K562 (cell line): ENCODE results near the gene NTM. TPM values are rescaled to one million over a fixed set of nuclear protein-coding genes. Genes with fewer than 3 reads are reported as not detected.

Experiments
- ATAC-seq: fragments of 200-7000 bp; cut with Tn5 transposase; 3 replicates; pipeline ENCODE4 v1.9.1; 2020; ENCODE audit warnings: moderate library complexity
- BruUV-seq: library from RNA; stranded (reverse); fragments of 400-500 nt; replicated peaks from 2 replicates; lab custom pipeline; 2021; lab: Mats Ljungman, UMichigan
- CTCF ChIA-PET: fragments of 300-600 bp; formaldehyde crosslinking; extraction: SDS; loops from one replicate; lab custom pipeline; 2021; ENCODE audit warnings: low intra/inter-chr PET ratio; lab: Yijun Ruan, JAX
- POLR2A ChIA-PET: fragments of 300-600, 350-650 bp; sonication (Branson Sonifier 250); formaldehyde crosslinking; extraction: SDS; loops from one replicate; lab custom pipeline; 2021; ENCODE audit warnings: antibody characterized with exemption, inconsistent platforms; lab: Yijun Ruan, JAX
- DNase-seq, 4 experiments: peaks; one replicate each; pipeline versions ENCODE4 v3.0.0 to v3.0.0-alpha.2; 2011 to 2018; ENCODE audit warnings: low spot score in 3 of 4, mixed read lengths in 3 of 4; ENCODE audit errors: extremely low read depth in 1 of 4
- FAIRE-seq: peaks from 2 replicates; lab custom pipeline; 2011; peaks lifted over from hg19 to GRCh38; lab: Jason Lieb, UNC
- H2AFZ ChIP-seq: 2 replicates; pipeline ENCODE4 v1.6.0; 2011; ENCODE audit warnings: low read depth, low read length, control low read depth, inconsistent platforms
- H3K27ac ChIP-seq: fragments of 200-600 bp; 3 replicates; pipeline ENCODE4 v1.8.0; 2011; ENCODE audit warnings: low read depth, mild to moderate bottlenecking, control low read depth, inconsistent platforms, low read length, moderate library complexity, mixed read lengths; ENCODE audit errors: extremely low read depth
- H3K27me3 ChIP-seq, 2 experiments: fragments of 300-600 bp in 1 of 2; 2 replicates in 1 of 2; 3 replicates in 1 of 2; pipeline versions ENCODE4 v1.6.0 to v1.8.0; 2011; ENCODE audit warnings: inconsistent platforms in 2 of 2, low read length in 2 of 2, mild to moderate bottlenecking in 1 of 2, mixed read lengths in 1 of 2, moderate library complexity in 1 of 2; ENCODE audit not compliant: control insufficient read depth in 2 of 2, insufficient read depth in 2 of 2
- H3K36me3 ChIP-seq: fragments of 300-600 bp; 3 replicates; pipeline ENCODE4 v1.8.0; 2011; ENCODE audit warnings: mild to moderate bottlenecking, low read length, inconsistent platforms; ENCODE audit not compliant: control insufficient read depth, insufficient read depth
- H3K4me1 ChIP-seq, 2 experiments: fragments of 200-600 bp in 1 of 2; replicated peaks in 1 of 2; 2 replicates in 1 of 2; 3 replicates in 1 of 2; pipeline versions ENCODE4 v1.5.1 to v1.8.0; 2011; ENCODE audit warnings: inconsistent platforms in 2 of 2, low read length in 2 of 2, mild to moderate bottlenecking in 1 of 2, mixed read lengths in 1 of 2, moderate library complexity in 1 of 2; ENCODE audit not compliant: control insufficient read depth in 2 of 2, insufficient read depth in 2 of 2
- H3K4me2 ChIP-seq: 2 replicates; pipeline ENCODE4 v1.6.1; 2011; ENCODE audit warnings: low read length, control low read depth, inconsistent platforms, mixed read lengths; ENCODE audit not compliant: insufficient read depth
- H3K4me3 ChIP-seq: fragments of 200-600 bp; sonication (generic), shearing (Covaris generic); 2 replicates; pipeline ENCODE4 v1.5.1; 2016; ENCODE audit warnings: control low read depth, inconsistent platforms
- H3K79me2 ChIP-seq: fragments of 200-600 bp; 3 replicates; pipeline ENCODE4 v1.8.0; 2011; ENCODE audit warnings: low read length, inconsistent platforms; ENCODE audit not compliant: control insufficient read depth, insufficient read depth
- H3K9ac ChIP-seq, 2 experiments: 2 replicates each; pipeline versions ENCODE4 v1.6.0 to v1.6.1; 2011; ENCODE audit warnings: low read depth in 2 of 2, low read length in 2 of 2, control low read depth in 1 of 2, inconsistent platforms in 1 of 2, mild to moderate bottlenecking in 1 of 2, mixed read lengths in 1 of 2; ENCODE audit not compliant: insufficient read depth in 1 of 2
- H3K9me1 ChIP-seq: one replicate; pipeline ENCODE4 v1.6.0; 2011; ENCODE audit warnings: inconsistent platforms, mild to moderate bottlenecking, low read length, moderate library complexity; ENCODE audit not compliant: control insufficient read depth, insufficient read depth
- H3K9me3 ChIP-seq: replicated peaks from 2 replicates; pipeline ENCODE4 v1.5.1; 2011; ENCODE audit warnings: low read depth, low read length, inconsistent platforms; ENCODE audit not compliant: control insufficient read depth, insufficient read depth
- H4K20me1 ChIP-seq: replicated peaks from 2 replicates; pipeline ENCODE4 v1.6.1; 2011; ENCODE audit warnings: low read length, inconsistent platforms, mixed read lengths; ENCODE audit not compliant: control insufficient read depth, insufficient read depth
- JUN ChIP-seq, 2 experiments: sonication (generic) in 1 of 2; formaldehyde crosslinking in 1 of 2; IDR thresholded peaks; 2 replicates each; pipeline versions ENCODE4 v1.6.1 to v1.8.0; 2012 to 2022; ENCODE audit warnings: borderline replicate concordance in 2 of 2, mild to moderate bottlenecking in 2 of 2, improper control_type of control experiment in 1 of 2, low read depth in 1 of 2, low read length in 1 of 2, missing genetic modification reagents in 1 of 2
- LARP7 ChIP-seq: fragments of 450-650 bp; IDR thresholded peaks from 2 replicates; pipeline ENCODE4 v1.6.1; 2016
- NR2C2 ChIP-seq, 2 experiments: fragments of 200-800 bp in 1 of 2; sonication (Bioruptor generic) in 1 of 2; sonication (generic) in 1 of 2; formaldehyde crosslinking in 1 of 2; IDR thresholded peaks; 2 replicates each; pipeline versions ENCODE4 v1.6.1 to v1.8.0; 2016 to 2022; ENCODE audit warnings: mild to moderate bottlenecking in 1 of 2, missing compliant biosample characterization in 1 of 2, missing genetic modification characterization in 1 of 2, missing genetic modification reagents in 1 of 2
- POLR2A ChIP-seq: fragments of 450-650 bp; conservative IDR thresholded peaks from 2 replicates; pipeline ENCODE4 v1.6.1; 2016
- RBM15 ChIP-seq: fragments of 200-400 bp; formaldehyde crosslinking; IDR thresholded peaks from 2 replicates; pipeline ENCODE4 v1.6.1; 2018; ENCODE audit warnings: mild to moderate bottlenecking, low read length, moderate library complexity; ENCODE audit not compliant: insufficient read depth
- ZNF696 ChIP-seq: fragments of 250-450 bp; sonication (Bioruptor Pico); conservative IDR thresholded peaks from 2 replicates; pipeline ENCODE4 v1.4.0; 2020; ENCODE audit warnings: mild to moderate bottlenecking, moderate library complexity
- WGBS: fragments of 100-300 bp; shearing (Covaris generic); methylation state at CpG from one replicate; pipeline ENCODE4 v1.1.6; 2016; ENCODE audit warnings: low coverage, mixed read lengths; ENCODE audit not compliant: insufficient coverage; ENCODE audit errors: missing lambda C conversion rate; 5-methylcytosine and 5-hydroxymethylcytosine counted together
- in situ Hi-C: fragments of 300-500 bp; cut with MboI; formaldehyde crosslinking; loops from 4 replicates; pipeline ENCODE4 v1.15.0; 2018; ENCODE audit warnings: inconsistent platforms, mixed read lengths
- intact Hi-C: fragments of 100-400 bp; cut with micrococcal nuclease; formaldehyde crosslinking; loops from 2 replicates; pipeline ENCODE4 v1.14.2; 2022
- polyA plus RNA-seq, 8 experiments: library from polyadenylated mRNA; depleted of rRNA in 4 of 8; stranded (reverse) in 5 of 8; unstranded in 3 of 8; fragments of >200 nt; fragmentation: Nextera tagmentation in 2 of 8; fragmentation: Illumina TruSeq in 1 of 8; extraction: Ambion mirVana in 2 of 8; extraction: Trizol in 1 of 8; gene quantifications; 2 replicates each; pipeline versions ENCODE4 v1.2.1 to v1.2.3, GENCODE V29; 2011 to 2014; ENCODE audit warnings: inconsistent platforms in 1 of 8, missing spikeins in 1 of 8
- total RNA-seq, 7 experiments: library from RNA; depleted of rRNA in 6 of 7; stranded (reverse); fragments of >200 nt in 6 of 7; fragmentation: Illumina TruSeq in 2 of 7; extraction: Trizol in 2 of 7; gene quantifications; 2 replicates each; pipeline versions ENCODE4 v1.2.1 to v1.2.3, GENCODE V29; 2011 to 2021; ENCODE audit warnings: low replicate concordance in 1 of 7
- TF ChIP-seq, protein P1 (sequence below): fragments of 250-450 bp; sonication (Bioruptor Pico); IDR thresholded peaks from 2 replicates; pipeline ENCODE4 v1.5.0; 2020; ENCODE audit warnings: mild to moderate bottlenecking
- TF ChIP-seq, protein P2 (sequence below), 3 experiments: fragments of 200-800 bp in 1 of 3; fragments of 250-450 bp in 1 of 3; fragments of 450-650 bp in 1 of 3; sonication (Bioruptor Pico) in 1 of 3; sonication (Bioruptor generic) in 1 of 3; formaldehyde crosslinking in 1 of 3; IDR thresholded peaks; 2 replicates each; pipeline versions ENCODE4 v1.6.1 to v1.8.0; 2016 to 2022; ENCODE audit warnings: mild to moderate bottlenecking in 2 of 3, missing genetic modification characterization in 2 of 3, missing compliant biosample characterization in 1 of 3, moderate library complexity in 1 of 3

Gene NTM
- total and polyA plus RNA-seq, 9 of the 15 experiments (the other 6 are each of a cell fraction or from before 2014, with no cell fraction given), result not detected

DNA sequence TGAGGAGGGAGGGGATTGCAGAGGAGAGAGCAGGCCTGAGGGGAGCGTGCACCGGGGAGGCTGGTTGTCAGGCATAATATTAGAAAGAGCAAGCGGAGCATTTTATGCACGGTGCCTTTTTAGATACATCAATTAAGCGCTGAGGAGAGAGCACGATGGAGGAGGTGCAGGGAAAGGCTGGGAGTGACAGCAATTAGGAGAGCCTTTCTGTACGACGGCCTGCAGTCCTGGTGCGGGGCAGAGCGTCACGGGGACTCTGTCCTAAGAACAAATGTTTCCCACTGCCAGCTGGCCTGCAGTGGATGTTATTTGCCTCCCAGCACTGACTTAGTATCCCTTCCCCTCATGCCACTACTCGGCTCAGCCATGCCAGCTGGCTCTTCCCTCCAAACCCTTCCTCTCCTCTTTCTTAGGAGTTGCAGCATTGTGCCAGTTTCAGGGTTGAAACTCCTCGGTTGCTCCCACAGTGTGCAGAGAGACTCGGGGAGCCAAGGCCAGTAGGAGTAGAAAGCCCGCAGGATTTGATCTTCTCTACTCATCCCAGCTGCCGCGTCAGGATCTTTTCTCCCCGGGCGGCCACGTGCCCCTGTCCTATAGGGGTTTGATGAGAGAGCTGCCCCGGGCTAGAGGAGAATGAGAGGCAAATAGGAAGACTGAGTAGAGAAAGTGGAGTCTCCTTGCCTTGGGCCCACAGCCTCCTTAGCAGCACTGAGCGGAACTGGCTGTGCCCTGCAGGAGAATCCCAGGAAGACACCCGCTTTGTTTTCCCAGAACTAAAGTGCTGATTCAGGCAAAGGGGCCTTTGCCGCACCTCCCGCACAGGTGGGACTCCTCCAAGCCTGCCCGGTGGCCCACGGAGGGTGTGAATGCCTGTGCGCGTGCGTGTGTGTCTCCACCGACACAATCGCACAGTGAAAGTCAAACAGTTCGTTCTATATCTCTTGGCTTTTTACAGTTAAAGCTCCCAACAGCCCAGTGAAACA lies 875.3 kb downstream of the NTM start:
- no peak for ATAC-seq
- no peak overlapping the region for H3K4me3 ChIP-seq
- no peak overlapping the region for H3K9ac ChIP-seq
- no peak overlapping the region for H3K27ac ChIP-seq
- no peak for DNase-seq
- H4K20me1 ChIP-seq, result no peaks in the 10 kb centered on the region
- no peak for FAIRE-seq
- no peaks in the 10 kb centered on the region for H3K9me1 ChIP-seq
- POLR2A ChIA-PET, result no interaction called here
- no peaks in the 10 kb centered on the region for H3K4me1 ChIP-seq
- TF ChIP-seq NR2C2 (CRISPR knock-in tag; IDR thresholded peaks at IDR 0.05) (no peak), NR2C2 (tag; IDR thresholded peaks at IDR 0.05) (no peak), JUN (IDR thresholded peaks at IDR 0.05; ENCODE audit: borderline replicate concordance, low read depth, low read length) (no peak), JUN (CRISPR knock-in tag; IDR thresholded peaks at IDR 0.05; ENCODE audit: borderline replicate concordance) (no peak)
- TF ChIP-seq, all 486 proteins: peak for 0
- H3K27me3 ChIP-seq, result no peaks in the 10 kb centered on the region
- no TSS peak for BruUV-seq
- in situ Hi-C loops (no loop called here), intact Hi-C loops (no loop called here)
- H3K36me3 ChIP-seq, result no peaks in the 10 kb centered on the region
- CTCF ChIA-PET, result no interaction called here
- H3K4me2 ChIP-seq, result no peak overlapping the region
- no peaks in the 10 kb centered on the region for H3K9me3 ChIP-seq
- WGBS, result 3% methylated on average over 32 of the region's 33 CpGs
- H2AFZ ChIP-seq, result no peak overlapping the region
- no peaks in the 10 kb centered on the region for H3K79me2 ChIP-seq

DNA sequence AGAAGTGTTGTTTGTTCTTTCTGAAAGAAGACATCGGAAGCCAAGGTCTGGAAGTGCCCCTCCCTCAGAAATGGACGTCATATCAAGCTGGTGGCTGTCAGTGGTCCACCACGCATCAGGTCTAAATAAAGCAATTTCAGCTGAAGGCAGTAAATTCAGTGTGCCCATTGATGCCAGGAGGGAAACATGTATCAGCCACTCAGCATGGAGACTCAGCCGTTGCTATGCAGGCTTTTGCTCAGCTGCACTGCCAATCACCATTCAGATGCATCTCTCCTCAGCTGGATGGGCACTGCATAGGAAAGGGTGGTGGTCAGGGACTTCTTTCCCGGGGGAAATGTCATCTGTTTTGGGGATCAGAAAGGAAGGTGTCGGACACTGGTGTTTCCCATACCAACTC lies 878.2 kb downstream of the NTM start:
- POLR2A ChIA-PET, result no interaction called here
- WGBS, result 0% methylated on average over 6 of the region's 6 CpGs
- no peak for FAIRE-seq
- TF ChIP-seq ZNF696 (CRISPR knock-in tag) (no peak), RBM15 (no peak), POLR2A (no peak), LARP7 (no peak)
- TF ChIP-seq, protein P1, sequence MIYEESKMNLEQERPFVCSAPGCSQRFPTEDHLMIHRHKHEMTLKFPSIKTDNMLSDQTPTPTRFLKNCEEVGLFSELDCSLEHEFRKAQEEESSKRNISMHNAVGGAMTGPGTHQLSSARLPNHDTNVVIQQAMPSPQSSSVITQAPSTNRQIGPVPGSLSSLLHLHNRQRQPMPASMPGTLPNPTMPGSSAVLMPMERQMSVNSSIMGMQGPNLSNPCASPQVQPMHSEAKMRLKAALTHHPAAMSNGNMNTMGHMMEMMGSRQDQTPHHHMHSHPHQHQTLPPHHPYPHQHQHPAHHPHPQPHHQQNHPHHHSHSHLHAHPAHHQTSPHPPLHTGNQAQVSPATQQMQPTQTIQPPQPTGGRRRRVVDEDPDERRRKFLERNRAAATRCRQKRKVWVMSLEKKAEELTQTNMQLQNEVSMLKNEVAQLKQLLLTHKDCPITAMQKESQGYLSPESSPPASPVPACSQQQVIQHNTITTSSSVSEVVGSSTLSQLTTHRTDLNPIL (CRISPR knock-in tag), result no peak
- TF ChIP-seq, protein P2, sequence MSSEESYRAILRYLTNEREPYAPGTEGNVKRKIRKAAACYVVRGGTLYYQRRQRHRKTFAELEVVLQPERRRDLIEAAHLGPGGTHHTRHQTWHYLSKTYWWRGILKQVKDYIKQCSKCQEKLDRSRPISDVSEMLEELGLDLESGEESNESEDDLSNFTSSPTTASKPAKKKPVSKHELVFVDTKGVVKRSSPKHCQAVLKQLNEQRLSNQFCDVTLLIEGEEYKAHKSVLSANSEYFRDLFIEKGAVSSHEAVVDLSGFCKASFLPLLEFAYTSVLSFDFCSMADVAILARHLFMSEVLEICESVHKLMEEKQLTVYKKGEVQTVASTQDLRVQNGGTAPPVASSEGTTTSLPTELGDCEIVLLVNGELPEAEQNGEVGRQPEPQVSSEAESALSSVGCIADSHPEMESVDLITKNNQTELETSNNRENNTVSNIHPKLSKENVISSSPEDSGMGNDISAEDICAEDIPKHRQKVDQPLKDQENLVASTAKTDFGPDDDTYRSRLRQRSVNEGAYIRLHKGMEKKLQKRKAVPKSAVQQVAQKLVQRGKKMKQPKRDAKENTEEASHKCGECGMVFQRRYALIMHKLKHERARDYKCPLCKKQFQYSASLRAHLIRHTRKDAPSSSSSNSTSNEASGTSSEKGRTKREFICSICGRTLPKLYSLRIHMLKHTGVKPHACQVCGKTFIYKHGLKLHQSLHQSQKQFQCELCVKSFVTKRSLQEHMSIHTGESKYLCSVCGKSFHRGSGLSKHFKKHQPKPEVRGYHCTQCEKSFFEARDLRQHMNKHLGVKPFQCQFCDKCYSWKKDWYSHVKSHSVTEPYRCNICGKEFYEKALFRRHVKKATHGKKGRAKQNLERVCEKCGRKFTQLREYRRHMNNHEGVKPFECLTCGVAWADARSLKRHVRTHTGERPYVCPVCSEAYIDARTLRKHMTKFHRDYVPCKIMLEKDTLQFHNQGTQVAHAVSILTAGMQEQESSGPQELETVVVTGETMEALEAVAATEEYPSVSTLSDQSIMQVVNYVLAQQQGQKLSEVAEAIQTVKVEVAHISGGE (CRISPR knock-in tag; IDR thresholded peaks at IDR 0.05), result no peak

More for the DNA sequence above, 878.2 kb downstream of the NTM start:
- ATAC-seq (no peak), DNase-seq (no peak)
- H3K4me2 ChIP-seq, result no peak overlapping the region
- BruUV-seq, result no TSS peak
- no peak overlapping the region for H3K27ac ChIP-seq
- H3K9ac ChIP-seq, result no peak overlapping the region
- no peaks in the 10 kb centered on the region for H4K20me1 ChIP-seq
- intact Hi-C loops (no loop called here), in situ Hi-C loops (no loop called here)
- no peaks in the 10 kb centered on the region for H3K9me1 ChIP-seq
- H3K4me3 ChIP-seq, result no peak overlapping the region
- H3K27me3 ChIP-seq, result no peaks in the 10 kb centered on the region
- no peaks in the 10 kb centered on the region for H3K9me3 ChIP-seq
- H3K79me2 ChIP-seq, result no peaks in the 10 kb centered on the region
- no peak overlapping the region for H2AFZ ChIP-seq
- CTCF ChIA-PET, result no interaction called here
- no peaks in the 10 kb centered on the region for H3K36me3 ChIP-seq
- no peaks in the 10 kb centered on the region for H3K4me1 ChIP-seq
